GM18868 (cell line): ENCODE data around the gene USH2A.
A peak's percentile ranks its signal among the peaks of the same experiment; 100 is the strongest.

Experiments used
- ATAC-seq: cut with Tn5 transposase; IDR thresholded peaks from one replicate; pipeline ENCODE4 v1.9.1; 2021; ENCODE audit warnings: mild to moderate bottlenecking, moderate library complexity; ENCODE audit not compliant: unreplicated experiment

The USH2A gene

GRCh38 chr1:215883004-215883403 is 540.2 kb downstream of the USH2A start:
- no peak for ATAC-seq

GRCh38 chr1:215878843-215879242 is 544.4 kb downstream of the USH2A start:
- peak; percentile 80 for ATAC-seq

- no peak for ATAC-seq
Observed at GRCh38 chr1:215878128-215878527, 545.1 kb downstream of the USH2A start.

GRCh38 chr1:215877452-215877951 is 545.7 kb downstream of the USH2A start:
- no peak for ATAC-seq

- ATAC-seq, result no peak
Observed at GRCh38 chr1:215875712-215876111, 547.5 kb downstream of the USH2A start.

GRCh38 chr1:215875236-215875635 is 548.0 kb downstream of the USH2A start:
- ATAC-seq, result no peak

GRCh38 chr1:215872658-215873057 is 550.6 kb downstream of the USH2A start:
- no peak for ATAC-seq

- no peak for ATAC-seq
Observed at GRCh38 chr1:215868500-215868899, 554.7 kb downstream of the USH2A start.

GRCh38 chr1:215865060-215865459 is 558.2 kb downstream of the USH2A start:
- ATAC-seq, result no peak

GRCh38 chr1:215863796-215864195 is 559.5 kb downstream of the USH2A start:
- ATAC-seq, result peak; percentile 89

GRCh38 chr1:215860833-215861232 is 562.4 kb downstream of the USH2A start:
- no peak for ATAC-seq

- ATAC-seq, result no peak
Observed at GRCh38 chr1:215857317-215857716, 565.9 kb downstream of the USH2A start.

- peak; percentile 55 for ATAC-seq
Observed at GRCh38 chr1:215845234-215845891, 577.9 kb downstream of the USH2A start.

- ATAC-seq, result no peak
Observed at GRCh38 chr1:215844777-215845176, 578.5 kb downstream of the USH2A start.

GRCh38 chr1:215844266-215844665 is 579.0 kb downstream of the USH2A start:
- no peak for ATAC-seq

GRCh38 chr1:215842905-215843304 is 580.3 kb downstream of the USH2A start:
- no peak for ATAC-seq

- no peak for ATAC-seq
Observed at GRCh38 chr1:215835951-215836350, 587.3 kb downstream of the USH2A start.

GRCh38 chr1:215833941-215834729 is 589.1 kb downstream of the USH2A start:
- ATAC-seq, result peak; percentile 86

- ATAC-seq, result no peak
Observed at GRCh38 chr1:215830226-215830810, 592.9 kb downstream of the USH2A start.

GRCh38 chr1:215825056-215825455 is 598.2 kb downstream of the USH2A start:
- no peak for ATAC-seq

GRCh38 chr1:215824245-215824644 is 599.0 kb downstream of the USH2A start:
- no peak for ATAC-seq

GRCh38 chr1:215819114-215819513 is 604.1 kb downstream of the USH2A start:
- ATAC-seq, result no peak
